ENCODE results near the gene MAPK14.

Gene MAPK14

GRCh38 chr6:36142971-36143838 lies 115.6 kb downstream of the MAPK14 start:
- no peak for TF ChIP-seq CTCF (IDR thresholded peaks at IDR 0.05; ENCODE audit: low read length)
- Histone ChIP-seq H3K9me3 (ENCODE audit: low read length) (no peaks in the 10 kb centered on the region), H3K27me3 (ENCODE audit: insufficient read depth, low read length) (no peaks in the 10 kb centered on the region), H3F3A (ENCODE audit: insufficient read depth, low read length) (no peaks in the 10 kb centered on the region), H3K27ac (ENCODE audit: low read depth, low read length, poor library complexity, severe bottlenecking) (no peak overlapping the region), H3K4me1 (ENCODE audit: insufficient read depth, low read length, severe bottlenecking) (no peaks in the 10 kb centered on the region), H2AFZ (ENCODE audit: low read length) (no peak overlapping the region), H3K79me2 (ENCODE audit: insufficient read depth, low read length) (no peaks in the 10 kb centered on the region), H3K4me2 (ENCODE audit: low read length) (no peak overlapping the region), H3K9me2 (ENCODE audit: low read depth, low read length) (no peaks in the 10 kb centered on the region), H4K20me1 (ENCODE audit: insufficient read depth, low read length) (no peaks in the 10 kb centered on the region), H3K36me3 (ENCODE audit: insufficient read depth, low read length) (no peaks in the 10 kb centered on the region), H3K4me3 (ENCODE audit: low read depth, low read length, poor library complexity, severe bottlenecking) (no peak overlapping the region), H3K9ac (ENCODE audit: low read length) (no peak overlapping the region)

GRCh38 chr6:36145495-36145894 lies 117.9 kb downstream of the MAPK14 start:
- Histone ChIP-seq H3K9ac (ENCODE audit: low read length) (no peak overlapping the region), H3K4me2 (ENCODE audit: low read length) (no peak overlapping the region), H3K4me3 (ENCODE audit: low read depth, low read length, poor library complexity, severe bottlenecking) (no peak overlapping the region), H3K36me3 (ENCODE audit: insufficient read depth, low read length) (no peaks in the 10 kb centered on the region), H3K79me2 (ENCODE audit: insufficient read depth, low read length) (no peaks in the 10 kb centered on the region), H3K27me3 (ENCODE audit: insufficient read depth, low read length) (no peaks in the 10 kb centered on the region), H4K20me1 (ENCODE audit: insufficient read depth, low read length) (no peaks in the 10 kb centered on the region), H3F3A (ENCODE audit: insufficient read depth, low read length) (no peaks in the 10 kb centered on the region), H3K27ac (ENCODE audit: low read depth, low read length, poor library complexity, severe bottlenecking) (no peak overlapping the region), H3K4me1 (ENCODE audit: insufficient read depth, low read length, severe bottlenecking) (no peaks in the 10 kb centered on the region), H3K9me2 (ENCODE audit: low read depth, low read length) (no peaks in the 10 kb centered on the region), H2AFZ (ENCODE audit: low read length) (no peak overlapping the region), H3K9me3 (ENCODE audit: low read length) (no peaks in the 10 kb centered on the region)
- no peak for TF ChIP-seq EZH2 (IDR thresholded peaks at IDR 0.05; ENCODE audit: borderline replicate concordance, low read length)
- TF ChIP-seq CTCF (IDR thresholded peaks at IDR 0.05; ENCODE audit: low read length), result no peak

GRCh38 chr6:36147294-36147693 lies 119.7 kb downstream of the MAPK14 start:
- Histone ChIP-seq H3K27ac (ENCODE audit: low read depth, low read length, poor library complexity, severe bottlenecking) (no peak overlapping the region), H3K4me1 (ENCODE audit: insufficient read depth, low read length, severe bottlenecking) (no peaks in the 10 kb centered on the region), H2AFZ (ENCODE audit: low read length) (no peak overlapping the region), H3K9me2 (ENCODE audit: low read depth, low read length) (no peaks in the 10 kb centered on the region), H3K9ac (ENCODE audit: low read length) (no peak overlapping the region), H3K27me3 (ENCODE audit: insufficient read depth, low read length) (no peaks in the 10 kb centered on the region), H3K79me2 (ENCODE audit: insufficient read depth, low read length) (no peaks in the 10 kb centered on the region), H3K9me3 (ENCODE audit: low read length) (0 out of 2 replicates have a peak, but pooled peaks cover 4% of the 10 kb centered on the region), H4K20me1 (ENCODE audit: insufficient read depth, low read length) (no peaks in the 10 kb centered on the region), H3K4me2 (ENCODE audit: low read length) (no peak overlapping the region), H3F3A (ENCODE audit: insufficient read depth, low read length) (no peaks in the 10 kb centered on the region), H3K4me3 (ENCODE audit: low read depth, low read length, poor library complexity, severe bottlenecking) (no peak overlapping the region), H3K36me3 (ENCODE audit: insufficient read depth, low read length) (no peaks in the 10 kb centered on the region; the same call in 1 of the 2 replicates)
- no peak for TF ChIP-seq CTCF (IDR thresholded peaks at IDR 0.05; ENCODE audit: low read length)
- TF ChIP-seq EZH2 (IDR thresholded peaks at IDR 0.05; ENCODE audit: borderline replicate concordance, low read length), result no peak
